Right lobe of liver (tissue), 6 donors: ENCODE data around the gene PLCXD1. TPM values are rescaled to one million over a fixed set of nuclear protein-coding genes. Genes with fewer than 3 reads are reported as not detected.
A peak's percentile ranks its signal among the peaks of the same experiment; 100 is the strongest.

Experiments
- ATAC-seq, 4 donors: fragments of 200-7000 bp; cut with Tn5 transposase; one replicate each; pipeline ENCODE4 v1.9.1; 2020; ENCODE audit warnings: mild to moderate bottlenecking in 4 of 4, moderate library complexity in 4 of 4
- DNase-seq, 3 donors: peaks; one replicate each; pipeline ENCODE4 v3.0.0-alpha.2; 2020
- H3K27ac ChIP-seq, 3 donors: fragments of 200-600 bp; one replicate each; pipeline ENCODE4 v1.8.0; 2022
- H3K27me3 ChIP-seq, 2 donors: fragments of 200-600 bp; one replicate each; pipeline ENCODE4 v1.8.0; 2022
- H3K36me3 ChIP-seq, 4 donors: fragments of 200-600 bp; sonication (generic) in 1 of 4; one replicate each; pipeline versions ENCODE4 v1.5.1 to v1.8.0; 2017 to 2022; ENCODE audit warnings: control low read depth in 1 of 4
- H3K4me1 ChIP-seq, 4 donors: fragments of 200-600 bp; sonication (generic) in 1 of 4; one replicate each; pipeline versions ENCODE4 v1.5.1 to v1.8.0; 2017 to 2022; ENCODE audit warnings: control low read depth in 1 of 4
- H3K4me3 ChIP-seq, 3 donors: fragments of 200-600 bp; one replicate each; pipeline ENCODE4 v1.8.0; 2022
- H3K9me3 ChIP-seq, 4 donors: fragments of 200-600 bp; sonication (generic) in 1 of 4; one replicate each; pipeline versions ENCODE4 v1.5.1 to v1.8.0; 2017 to 2022; ENCODE audit warnings: control low read depth in 1 of 4
- CTCF ChIP-seq, 4 donors: fragments of 200-600 bp in 3 of 4; fragments of 450-650 bp in 1 of 4; IDR thresholded peaks; one replicate each; pipeline versions ENCODE4 v1.5.1 to v1.8.0; 2016 to 2022; ENCODE audit warnings: antibody characterized with exemption in 4 of 4, mild to moderate bottlenecking in 2 of 4
- POLR2A ChIP-seq: fragments of 450-650 bp; IDR thresholded peaks from one replicate; pipeline ENCODE4 v1.6.1; 2017; ENCODE audit warnings: antibody characterized with exemption, mild to moderate bottlenecking
- WGBS: methylation state at CpG from one replicate; pipeline ENCODE4 v1.1.6; 2018; ENCODE audit warnings: low coverage, low lambda C conversion rate; ENCODE audit not compliant: insufficient coverage; ENCODE audit errors: missing lambda C conversion rate; 5-methylcytosine and 5-hydroxymethylcytosine counted together
- intact Hi-C, 2 donors: fragments of 100-400 bp; cut with DNase I; formaldehyde crosslinking; loops; one replicate each; pipeline versions ENCODE4 v1.11.2 to v1.14.1; 2022
- total RNA-seq, 6 experiments: library from RNA; depleted of rRNA in 2 of 6; stranded (reverse); fragments of >200 nt in 2 of 6; fragmentation: NEBNext Ultra II Directional in 3 of 6; extraction: Animal tissue kit (Norgen Biotek cat#: 25700) in 3 of 6; gene quantifications; one replicate each; pipeline versions ENCODE4 v1.1.0 to v1.2.4, GENCODE V29; 2016 to 2023
- donor health status: DM: no; HTN: yes; CAD: no.
- donor health status: DM: no; HTN: no; CAD: no.
- donor health status: DM: no; HTN: no; CAD: no.
- donor health status: DM: no; HTN: yes; CAD: no.
- donor health status: DM: no; HTN: yes; CAD: no.

Gene PLCXD1
- total RNA-seq, 6 experiments from 2014 or later: 3.4 to 11.2 (median 5.1) TPM

GRCh38 chrX:337331-337831 is 56.2 kb downstream of the PLCXD1 start:
- WGBS: 74% methylated on average over 14 of the region's 38 CpGs
- no peaks in the 10 kb centered on the region for H3K27me3 ChIP-seq
- ATAC-seq: no peak

DNA sequence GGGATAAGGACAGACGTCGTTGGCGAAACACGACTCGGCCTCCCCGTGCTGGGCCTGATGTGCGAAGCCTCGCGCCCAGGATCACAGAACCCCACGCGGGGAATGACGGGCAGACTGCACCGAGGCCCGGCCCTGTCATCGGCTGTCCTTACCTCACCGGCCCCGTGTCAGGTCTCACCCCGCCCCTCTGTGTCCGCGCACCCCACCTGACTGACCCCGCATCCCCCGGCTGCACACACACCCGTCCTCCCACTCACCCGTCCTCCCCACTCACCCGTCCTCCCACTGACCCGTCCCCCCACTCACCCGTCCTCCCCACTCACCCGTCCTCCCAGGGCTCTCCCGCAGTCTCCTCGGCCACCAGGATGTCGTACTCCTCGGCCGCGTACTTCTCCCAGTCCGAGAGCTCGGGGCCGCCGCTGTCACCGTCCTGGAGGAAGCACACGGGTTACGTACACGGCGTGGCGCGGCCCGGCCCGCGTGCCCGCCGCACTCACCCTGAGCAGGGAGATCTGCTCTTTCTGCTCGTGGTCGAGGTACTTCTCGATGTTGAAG is 57.2 kb downstream of the PLCXD1 start:
- no peak for TF ChIP-seq CTCF (IDR thresholded peaks at IDR 0.05)
- TF ChIP-seq POLR2A: no peak
- Histone ChIP-seq H3K4me3 (no peak overlapping the region), H3K27ac (no peak overlapping the region), H3K9me3 (no peaks in the 10 kb centered on the region), H3K27me3 (no peaks in the 10 kb centered on the region), H3K4me1 (no peaks in the 10 kb centered on the region), H3K36me3 (no peaks in the 10 kb centered on the region)
- intact Hi-C loops: no loop called here
- DNase-seq (peak in 2 of 3 donors; percentile 17 to 42), ATAC-seq (peak in 1 of 4 donors; percentile 28)
- WGBS: 96% methylated on average over 33 of the region's 53 CpGs

More at GRCh38 chrX:337331-337831, 56.2 kb downstream of the PLCXD1 start:
- H3K4me3 ChIP-seq: no peak overlapping the region
- H3K4me1 ChIP-seq: no peaks in the 10 kb centered on the region
- no peak overlapping the region for H3K27ac ChIP-seq
- peak in 1 of 3 donors; percentile 28 for DNase-seq
- intact Hi-C loops: no loop called here
- no peak for TF ChIP-seq POLR2A
- no peaks in the 10 kb centered on the region for H3K9me3 ChIP-seq
- no peaks in the 10 kb centered on the region for H3K36me3 ChIP-seq

- no peaks in the 10 kb centered on the region for H3K9me3 ChIP-seq
- no peak for ATAC-seq
Measured at GRCh38 chrX:338836-339400, 57.7 kb downstream of the PLCXD1 start.

DNA sequence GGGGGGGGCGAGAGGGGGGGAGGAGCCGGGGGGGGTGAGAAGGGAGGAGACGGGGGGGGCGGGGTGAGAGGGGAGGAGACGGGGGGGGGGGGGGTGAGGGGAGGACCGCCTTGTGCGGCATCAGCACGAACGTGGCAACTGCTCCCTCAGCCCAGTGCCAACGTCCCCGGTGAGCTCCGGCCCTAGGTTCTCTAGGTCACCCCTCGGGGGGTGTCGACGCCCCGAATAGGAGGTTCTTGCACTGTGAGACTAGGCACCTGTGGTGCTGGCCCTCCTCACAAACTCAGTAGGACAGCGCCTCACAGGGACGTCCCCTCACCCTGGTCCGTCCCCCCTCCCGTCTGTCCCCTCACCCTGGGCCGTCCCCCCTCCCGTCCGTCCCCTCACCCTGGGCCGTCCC is 58.9 kb downstream of the PLCXD1 start:
- no peaks in the 10 kb centered on the region for H3K36me3 ChIP-seq
- ATAC-seq (no peak), DNase-seq (no peak)
- no peak overlapping the region for H3K27ac ChIP-seq
- no peak for TF ChIP-seq CTCF (IDR thresholded peaks at IDR 0.05)
- no peak for TF ChIP-seq POLR2A
- no peaks in the 10 kb centered on the region for H3K27me3 ChIP-seq
- H3K9me3 ChIP-seq: no peaks in the 10 kb centered on the region
- 98% methylated on average over 9 of the region's 24 CpGs for WGBS
- intact Hi-C loops: no loop called here
- no peak overlapping the region for H3K4me3 ChIP-seq
- H3K4me1 ChIP-seq: no peaks in the 10 kb centered on the region

More at GRCh38 chrX:338836-339400, 57.7 kb downstream of the PLCXD1 start:
- Histone ChIP-seq H3K4me3 (no peak overlapping the region), H3K4me1 (no peaks in the 10 kb centered on the region), H3K36me3 (no peaks in the 10 kb centered on the region), H3K27ac (no peak overlapping the region), H3K27me3 (no peaks in the 10 kb centered on the region)
- intact Hi-C loops: no loop called here
- TF ChIP-seq POLR2A (no peak), CTCF (IDR thresholded peaks at IDR 0.05) (no peak)
- peak in 2 of 3 donors; percentile 16 to 51 for DNase-seq
- WGBS: 98% methylated on average over 34 of the region's 44 CpGs

GRCh38 chrX:340641-341423 is 59.7 kb downstream of the PLCXD1 start:
- H3K27ac ChIP-seq: no peak overlapping the region
- DNase-seq (peak in 2 of 3 donors; percentile 14 to 45), ATAC-seq (peak in 1 of 4 donors; percentile 28)
- no peaks in the 10 kb centered on the region for H3K36me3 ChIP-seq
- no peaks in the 10 kb centered on the region for H3K27me3 ChIP-seq
- WGBS: 94% methylated on average over 26 of the region's 52 CpGs
- no peaks in the 10 kb centered on the region for H3K9me3 ChIP-seq
- H3K4me1 ChIP-seq: no peaks in the 10 kb centered on the region
- no peak overlapping the region for H3K4me3 ChIP-seq
- intact Hi-C loops: no loop called here
- TF ChIP-seq POLR2A (no peak), CTCF (IDR thresholded peaks at IDR 0.05) (no peak)
